NCI-H460 (cell line): ENCODE measurements around the gene PAPOLB. TPM values are rescaled to one million over a fixed set of nuclear protein-coding genes. Genes with fewer than 3 reads are reported as not detected.
"Not testable (repeated sequence)": the region's sequence is repeated elsewhere in the genome, so short reads cannot be mapped to it uniquely, and the experiment has no call there.

Experiments
- DNase-seq: peaks from one replicate; pipeline ENCODE4 v3.0.0-alpha.2; 2016; ENCODE audit warnings: low read depth; ENCODE audit errors: extremely low read depth
- polyA plus RNA-seq: library from polyadenylated mRNA; depleted of rRNA; stranded (reverse); fragments of >200 nt; gene quantifications from 2 replicates; pipeline ENCODE4 v1.2.3, GENCODE V29; 2014; cell fraction: nucleus; rRNA removed
- total RNA-seq: library from RNA; depleted of rRNA; stranded (reverse); fragments of >200 nt; shearing (Covaris generic); gene quantifications from 2 replicates; pipeline ENCODE4 v1.2.3, GENCODE V29; 2014; rRNA removed

Gene PAPOLB
- total RNA-seq = 0.20 and 0.30 TPM in 2 replicates
- polyA plus RNA-seq = not detected in 2 replicates

- no peak for DNase-seq
These were observed at the start of gene PAPOLB for GRCh38 chr7:4861673-4862072. Gene PAPOLB, minus strand, starts transcription at chr7:4862030. Its CDS starts 220 bp downstream, at chr7:4861810.

GRCh38 chr7:4911111-4911828 is 49.4 kb upstream of the PAPOLB start:
- DNase-seq = no peak

- no peak for DNase-seq
These were observed 44.9 kb upstream of the PAPOLB start for GRCh38 chr7:4906682-4907081.

- DNase-seq = no peak
These were observed 43.3 kb upstream of the PAPOLB start for GRCh38 chr7:4905171-4905570.

GRCh38 chr7:4904346-4904745 is 42.5 kb upstream of the PAPOLB start:
- no peak for DNase-seq

GRCh38 chr7:4895766-4896165 is 33.9 kb upstream of the PAPOLB start:
- no peak for DNase-seq

GRCh38 chr7:4894482-4894881 is 32.7 kb upstream of the PAPOLB start:
- DNase-seq = no peak

- DNase-seq = no peak
These were observed 32.2 kb upstream of the PAPOLB start for GRCh38 chr7:4893929-4894475.

- DNase-seq = not testable (repeated sequence)
These were observed 31.4 kb upstream of the PAPOLB start for GRCh38 chr7:4893188-4893587.

- DNase-seq = not testable (repeated sequence)
These were observed 29.7 kb upstream of the PAPOLB start for GRCh38 chr7:4891522-4891921.

- DNase-seq = no peak
These were observed 27.9 kb upstream of the PAPOLB start for GRCh38 chr7:4889682-4890081.

- DNase-seq = no peak
These were observed 26.3 kb upstream of the PAPOLB start for GRCh38 chr7:4888161-4888560.

GRCh38 chr7:4886671-4887070 is 24.8 kb upstream of the PAPOLB start:
- DNase-seq = no peak

- DNase-seq = no peak
These were observed 23.5 kb upstream of the PAPOLB start for GRCh38 chr7:4885317-4885807.

- DNase-seq = no peak
These were observed 22.3 kb upstream of the PAPOLB start for GRCh38 chr7:4884164-4884563.

- peak; percentile 96 for DNase-seq
These were observed 21.7 kb upstream of the PAPOLB start, which contains the start of gene RADIL for GRCh38 chr7:4883372-4884144. Gene RADIL, minus strand, starts transcription at chr7:4883716. Its CDS starts 5,577 bp downstream, at chr7:4878139.

GRCh38 chr7:4883033-4883371 is 21.2 kb upstream of the PAPOLB start:
- no peak for DNase-seq

GRCh38 chr7:4882169-4883032 is 20.6 kb upstream of the PAPOLB start:
- DNase-seq = peak; percentile 70

- no peak for DNase-seq
These were observed 18.4 kb upstream of the PAPOLB start for GRCh38 chr7:4880218-4880617.

GRCh38 chr7:4879396-4880081 is 17.7 kb upstream of the PAPOLB start:
- no peak for DNase-seq
